PC-3 (cell line): ENCODE data around the gene NHLRC2. TPM values are rescaled to one million over a fixed set of nuclear protein-coding genes. Genes with fewer than 3 reads are reported as not detected.

Experiments
- ATAC-seq: fragments of 200-7000 bp; cut with Tn5 transposase; 2 replicates; pipeline ENCODE4 v1.9.1; 2020; ENCODE audit warnings: mild to moderate bottlenecking, moderate library complexity
- BruUV-seq: library from RNA; stranded (reverse); fragments of 400-500 nt; replicated peaks from 2 replicates; lab custom pipeline; 2021; lab: Mats Ljungman, UMichigan
- CTCF ChIA-PET: fragments of 300-600 bp; sonication (Branson Sonifier 250); formaldehyde crosslinking; loops from one replicate; lab custom pipeline; 2022; ENCODE audit warnings: antibody characterized with exemption; lab: Charles Lee
- POLR2A ChIA-PET: fragments of 300-600 bp; sonication (Branson Sonifier 250); formaldehyde crosslinking; loops from one replicate; lab custom pipeline; 2022; ENCODE audit warnings: antibody characterized with exemption; ENCODE audit not compliant: unreplicated experiment; lab: Charles Lee
- DNase-seq: peaks from one replicate; pipeline ENCODE4 v3.0.0-alpha.2; 2015
- H2AFZ ChIP-seq: fragments of 300-600 bp; sonication (generic); 2 replicates; pipeline ENCODE4 v1.6.0; 2016; ENCODE audit warnings: antibody characterized with exemption, low read length
- H3F3A ChIP-seq: fragments of 300-600 bp; sonication (generic); one replicate; pipeline ENCODE4 v1.6.0; 2017; ENCODE audit warnings: antibody characterized with exemption, low read length, control low read depth, mild to moderate bottlenecking; ENCODE audit not compliant: unreplicated experiment
- H3K27ac ChIP-seq: fragments of 300-600 bp; sonication (generic); 2 replicates; pipeline ENCODE4 v1.5.1; 2016; ENCODE audit warnings: mild to moderate bottlenecking, low read length
- H3K27me3 ChIP-seq: fragments of 300-600 bp; sonication (generic); 2 replicates; pipeline ENCODE4 v1.6.1; 2016; ENCODE audit warnings: low read length, mixed read lengths
- H3K36me3 ChIP-seq: fragments of 300-600 bp; sonication (generic); 2 replicates; pipeline ENCODE4 v1.6.1; 2016; ENCODE audit warnings: low read depth, mixed run types, low read length, mixed read lengths
- H3K4me1 ChIP-seq: fragments of 300-600 bp; sonication (generic); 2 replicates; pipeline ENCODE4 v1.5.1; 2016; ENCODE audit warnings: low read length; ENCODE audit not compliant: insufficient read depth
- H3K4me2 ChIP-seq: fragments of 300-600 bp; sonication (generic); 2 replicates; pipeline ENCODE4 v1.6.0; 2016; ENCODE audit warnings: low read length
- H3K4me3 ChIP-seq: fragments of 300-600 bp; sonication (generic); 2 replicates; pipeline ENCODE4 v1.5.1; 2016; ENCODE audit warnings: mild to moderate bottlenecking, low read length, mixed read lengths
- H3K79me2 ChIP-seq: fragments of 300-600 bp; sonication (generic); 2 replicates; pipeline ENCODE4 v1.6.1; 2017; ENCODE audit warnings: low read length, mixed read lengths
- H3K9ac ChIP-seq: fragments of 300-600 bp; sonication (generic); 2 replicates; pipeline ENCODE4 v1.6.0; 2016; ENCODE audit warnings: mild to moderate bottlenecking, low read length
- H3K9me2 ChIP-seq: fragments of 300-600 bp; sonication (generic); replicated peaks from 2 replicates; pipeline ENCODE4 v1.6.1; 2016; ENCODE audit warnings: mixed run types, low read length, mixed read lengths
- H3K9me3 ChIP-seq: fragments of 300-600 bp; sonication (generic); 2 replicates; pipeline ENCODE4 v1.6.1; 2016; ENCODE audit warnings: low read length, mixed read lengths
- H4K20me1 ChIP-seq: fragments of 300-600 bp; sonication (generic); 2 replicates; pipeline ENCODE4 v1.6.1; 2016; ENCODE audit warnings: low read length, mixed read lengths
- CTCF ChIP-seq: fragments of 300-600 bp; sonication (generic); conservative IDR thresholded peaks from 2 replicates; pipeline ENCODE4 v1.5.1; 2017; ENCODE audit warnings: antibody characterized with exemption, low read depth, mild to moderate bottlenecking, low read length
- EZH2 ChIP-seq: fragments of 300-600 bp; sonication (generic); IDR thresholded peaks from one replicate; pipeline ENCODE4 v1.6.1; 2017; ENCODE audit warnings: antibody characterized with exemption, mild to moderate bottlenecking, low read length; ENCODE audit not compliant: unreplicated experiment
- EZH2phosphoT487 ChIP-seq: fragments of 300-600 bp; sonication (generic); IDR thresholded peaks from 2 replicates; pipeline ENCODE4 v1.6.1; 2018; ENCODE audit warnings: mild to moderate bottlenecking, antibody characterized with exemption, low read length, borderline replicate concordance
- intact Hi-C: fragments of 100-400 bp; cut with micrococcal nuclease; formaldehyde crosslinking; loops from 2 replicates; pipeline ENCODE4 v1.9.0; 2023
- total RNA-seq: library from RNA; depleted of rRNA; stranded (reverse); fragments of >200 nt; gene quantifications from 2 replicates; pipeline ENCODE4 v1.2.3, GENCODE V29; 2014

The NHLRC2 gene
- total RNA-seq, 1 experiment from 2014 or later = 17.5 TPM

- Histone ChIP-seq H3F3A (no peaks in the 10 kb centered on the region), H3K79me2 (no peaks in the 10 kb centered on the region), H3K9me3 (0 out of 2 replicates have a peak, but pooled peaks cover 7% of the 10 kb centered on the region), H4K20me1 (no peaks in the 10 kb centered on the region), H3K27me3 (no peaks in the 10 kb centered on the region), H3K9me2 (no peaks in the 10 kb centered on the region), H3K4me3 (no peak overlapping the region), H2AFZ (no peak overlapping the region), H3K4me2 (no peak overlapping the region), H3K36me3 (no peaks in the 10 kb centered on the region), H3K27ac (no peak overlapping the region), H3K4me1 (no peaks in the 10 kb centered on the region), H3K9ac (no peak overlapping the region)
- BruUV-seq = no TSS peak
- ATAC-seq (no peak), DNase-seq (no peak)
- POLR2A ChIA-PET = no interaction called here
- TF ChIP-seq EZH2phosphoT487 = no peak
- TF ChIP-seq EZH2 = no peak
- TF ChIP-seq CTCF = no peak
- CTCF ChIA-PET = no interaction called here
- intact Hi-C loops = no loop called here
Measured at GRCh38 chr10:113927440-113927839, 73.0 kb downstream of the NHLRC2 start.

- no TSS peak for BruUV-seq
Measured at GRCh38 chr10:113928830-113929229, 74.4 kb downstream of the NHLRC2 start.

More at GRCh38 chr10:113928830-113929229, 74.4 kb downstream of the NHLRC2 start:
- Histone ChIP-seq H4K20me1 (no peaks in the 10 kb centered on the region), H3K9ac (no peak overlapping the region), H3K4me1 (no peaks in the 10 kb centered on the region), H3K27ac (no peak overlapping the region), H3K9me2 (no peaks in the 10 kb centered on the region), H3K4me3 (no peak overlapping the region), H3K9me3 (0 out of 2 replicates have a peak, but pooled peaks cover 7% of the 10 kb centered on the region), H3K79me2 (no peaks in the 10 kb centered on the region), H2AFZ (no peak overlapping the region), H3F3A (no peaks in the 10 kb centered on the region), H3K27me3 (no peaks in the 10 kb centered on the region), H3K36me3 (no peaks in the 10 kb centered on the region), H3K4me2 (no peak overlapping the region)
- CTCF ChIA-PET = no interaction called here
- ATAC-seq (no peak), DNase-seq (no peak)
- TF ChIP-seq EZH2 = no peak
- no peak for TF ChIP-seq EZH2phosphoT487
- TF ChIP-seq CTCF = no peak
- intact Hi-C loops = no loop called here
- POLR2A ChIA-PET = no interaction called here
